HUDEP-2 (cell line): Measurements from ENCODE around the gene C5orf24.

Source experiments
- DNase-seq, 76 experiments: peaks; one replicate each; lab custom pipeline; 2025; ENCODE audit not compliant: unreplicated experiment in 76 of 76; lab: John Stamatoyannopoulos, UW

Gene C5orf24

DNA sequence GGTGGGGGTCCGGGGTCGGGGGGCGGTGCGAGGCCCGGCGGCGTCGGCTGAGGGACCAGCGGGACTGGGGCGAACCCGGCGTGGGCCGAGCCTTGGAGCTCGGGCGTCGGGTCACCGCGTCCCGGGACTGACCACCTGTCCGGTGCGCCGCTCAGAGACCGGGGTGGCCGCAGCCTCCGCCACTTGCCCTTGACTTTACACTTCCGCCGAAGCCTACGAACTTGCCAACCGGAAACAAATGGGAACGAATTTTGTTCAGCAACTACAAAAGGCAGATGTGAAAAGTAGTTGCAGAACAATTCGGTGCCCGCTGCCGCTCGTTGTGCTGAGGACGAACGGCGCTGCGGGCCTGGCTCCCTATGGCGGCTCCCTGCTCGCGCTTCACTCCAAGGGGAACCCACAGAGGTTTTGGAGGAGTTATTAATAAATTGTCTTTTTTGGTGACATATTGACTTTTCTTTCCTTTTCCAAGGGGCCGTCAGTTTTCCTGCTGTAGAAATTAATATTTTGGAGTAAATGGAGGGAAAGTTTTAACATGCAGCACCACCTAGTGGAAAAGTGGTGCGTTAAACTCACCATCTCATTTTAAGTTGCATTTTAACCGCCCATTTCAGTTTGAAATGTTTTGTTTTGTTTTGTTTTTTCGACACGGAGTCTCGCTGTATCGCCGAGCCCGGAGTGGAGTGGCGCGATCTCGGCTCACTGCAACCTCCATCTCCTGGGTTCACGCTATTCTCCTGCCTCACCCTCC is 59.7 kb downstream of the C5orf24 start:
- DNase-seq: peak in 63 of 76 experiments; percentile 15 to 86 (median 60)

DNA sequence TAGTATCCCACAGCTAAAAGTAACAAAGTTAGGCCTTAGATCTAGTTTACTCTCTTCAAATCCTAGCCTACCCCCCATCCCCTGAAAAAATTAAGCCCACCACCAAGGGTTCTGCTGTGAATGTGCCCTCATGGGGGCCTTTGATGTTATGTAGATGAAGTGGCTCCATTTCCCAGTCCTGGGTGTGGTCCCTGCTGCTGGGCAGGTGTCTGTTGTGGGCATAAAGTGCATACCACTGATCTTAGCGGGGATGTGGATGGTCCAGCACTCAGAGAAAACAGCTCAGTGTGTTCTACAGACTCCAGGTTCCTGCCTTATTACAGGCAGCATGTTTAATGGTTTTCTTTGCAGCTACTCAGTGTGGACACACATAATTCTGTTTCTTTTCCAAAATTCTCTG is 61.0 kb downstream of the C5orf24 start:
- DNase-seq: no peak
